Astrocyte (in vitro differentiated cells and primary cell): ENCODE results near the gene ZNF415.
"Not testable (repeated sequence)": the region's sequence is repeated elsewhere in the genome, so short reads cannot be mapped to it uniquely, and the experiment has no call there.

Experiments used
- CTCF ChIP-seq: IDR thresholded peaks from 2 replicates; pipeline ENCODE4 v1.5.1; 2011; ENCODE audit warnings: low read depth, mild to moderate bottlenecking, inconsistent platforms, low read length, moderate library complexity; ENCODE audit not compliant: insufficient read depth
- EZH2 ChIP-seq: IDR thresholded peaks from 2 replicates; pipeline ENCODE4 v1.6.1; 2012; ENCODE audit warnings: mild to moderate bottlenecking, low read length, inconsistent platforms; ENCODE audit not compliant: insufficient read depth

GRCh38 chr19:53098570-53098969 lies 34.1 kb downstream of the ZNF415 start:
- TF ChIP-seq EZH2, CTCF: not testable (repeated sequence)
